Common myeloid progenitor, CD34-positive (primary cell): ENCODE measurements around the gene GNGT1.

Experiments
- CTCF ChIA-PET: fragments of 350-600 bp; sonication (Branson Sonifier 250); formaldehyde crosslinking; loops from one replicate; lab custom pipeline; 2021; ENCODE audit warnings: antibody characterized with exemption; lab: Charles Lee
- POLR2A ChIA-PET: fragments of 350-600 bp; sonication (Branson Sonifier 250); formaldehyde crosslinking; loops from one replicate; lab custom pipeline; 2021; ENCODE audit warnings: antibody characterized with exemption; lab: Charles Lee
- DNase-seq, 3 donors: peaks; one replicate each; pipeline versions ENCODE4 v3.0.0 to v3.0.0-alpha.2; 2013
- H3K27ac ChIP-seq, 2 experiments: 1 replicate in 1 of 2; 2 replicates in 1 of 2; pipeline ENCODE4 v1.7.0; 2013; ENCODE audit warnings: inconsistent platforms in 2 of 2, low read length in 2 of 2, mild to moderate bottlenecking in 2 of 2, low read depth in 1 of 2, moderate library complexity in 1 of 2; ENCODE audit not compliant: severe bottlenecking in 2 of 2, insufficient read depth in 1 of 2, poor library complexity in 1 of 2
- H3K27me3 ChIP-seq, 5 experiments: replicated peaks in 2 of 5; 1 replicate in 3 of 5; 2 replicates in 2 of 5; pipeline versions ENCODE4 v1.6.1 to v1.7.0; 2013; ENCODE audit warnings: low read length in 4 of 5, mild to moderate bottlenecking in 2 of 5, moderate library complexity in 2 of 5, inconsistent platforms in 1 of 5; ENCODE audit not compliant: insufficient read depth in 5 of 5, control insufficient read depth in 4 of 5
- H3K36me3 ChIP-seq, 4 experiments: 1 replicate in 2 of 4; 2 replicates in 2 of 4; pipeline versions ENCODE4 v1.6.1 to v1.7.0; 2013; ENCODE audit warnings: low read length in 3 of 4, control low read depth in 1 of 4, mild to moderate bottlenecking in 1 of 4; ENCODE audit not compliant: control insufficient read depth in 4 of 4, insufficient read depth in 4 of 4
- H3K4me1 ChIP-seq, 4 experiments: 1 replicate in 3 of 4; 2 replicates in 1 of 4; pipeline versions ENCODE4 v1.6.1 to v1.7.1; 2013; ENCODE audit warnings: low read length in 3 of 4, mild to moderate bottlenecking in 3 of 4, control low read depth in 1 of 4, inconsistent platforms in 1 of 4, moderate library complexity in 1 of 4; ENCODE audit not compliant: control insufficient read depth in 4 of 4, insufficient read depth in 4 of 4; ENCODE audit errors: control extremely low read depth in 1 of 4
- H3K4me3 ChIP-seq, 7 experiments: 1 replicate in 4 of 7; 2 replicates in 3 of 7; pipeline versions ENCODE4 v1.5.1 to v1.7.0; 2013; ENCODE audit warnings: mild to moderate bottlenecking in 7 of 7, low read length in 6 of 7, moderate library complexity in 6 of 7, inconsistent platforms in 2 of 7, low read depth in 2 of 7, control low read depth in 1 of 7; ENCODE audit not compliant: insufficient read depth in 4 of 7, control insufficient read depth in 1 of 7; ENCODE audit errors: extremely low read depth in 1 of 7
- H3K9me3 ChIP-seq, 5 experiments: 1 replicate in 4 of 5; 2 replicates in 1 of 5; pipeline versions ENCODE4 v1.6.1 to v1.7.1; 2013; ENCODE audit warnings: low read length in 4 of 5, mild to moderate bottlenecking in 2 of 5, inconsistent platforms in 1 of 5, low read depth in 1 of 5, moderate library complexity in 1 of 5; ENCODE audit not compliant: control insufficient read depth in 4 of 5, insufficient read depth in 2 of 5; ENCODE audit errors: control extremely low read depth in 1 of 5
- WGBS: methylation state at CpG from one replicate; pipeline ENCODE4 v1.1.5; 2013; ENCODE audit not compliant: insufficient coverage; 5-methylcytosine and 5-hydroxymethylcytosine counted together

The GNGT1 gene

DNA sequence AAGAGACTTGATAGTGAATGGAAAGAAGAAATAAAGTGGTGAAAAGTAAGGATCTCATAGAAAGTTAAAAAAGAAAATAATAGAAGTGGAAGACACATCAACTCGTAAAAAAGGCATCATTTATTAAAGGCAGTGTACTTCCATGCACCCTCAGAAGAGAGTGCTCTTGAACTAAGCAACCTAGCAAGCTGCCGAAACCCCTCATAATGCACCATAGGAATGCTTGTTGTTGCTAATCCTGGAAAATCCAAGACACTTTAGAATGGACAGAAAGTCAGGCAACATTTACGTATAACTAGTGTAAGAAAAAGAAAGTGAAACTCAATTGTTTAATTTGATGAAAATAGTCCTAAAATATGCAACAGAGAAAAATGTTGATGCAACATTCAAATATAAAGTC lies 28.6 kb upstream of the GNGT1 start:
- no peaks in the 10 kb centered on the region for H3K4me1 ChIP-seq
- peaks cover 0 to 5% (median 0%) of the 10 kb centered on the region in 5 experiments for H3K9me3 ChIP-seq
- H3K27ac ChIP-seq = no peak overlapping the region
- H3K36me3 ChIP-seq = no peaks in the 10 kb centered on the region
- CTCF ChIA-PET = no interaction called here
- DNase-seq = no peak
- peaks cover 0 to 9% (median 0%) of the 10 kb centered on the region in 5 experiments for H3K27me3 ChIP-seq
- no peak overlapping the region for H3K4me3 ChIP-seq
- POLR2A ChIA-PET = no interaction called here
- 100% methylated on average over 1 of the region's 3 CpGs for WGBS

DNA sequence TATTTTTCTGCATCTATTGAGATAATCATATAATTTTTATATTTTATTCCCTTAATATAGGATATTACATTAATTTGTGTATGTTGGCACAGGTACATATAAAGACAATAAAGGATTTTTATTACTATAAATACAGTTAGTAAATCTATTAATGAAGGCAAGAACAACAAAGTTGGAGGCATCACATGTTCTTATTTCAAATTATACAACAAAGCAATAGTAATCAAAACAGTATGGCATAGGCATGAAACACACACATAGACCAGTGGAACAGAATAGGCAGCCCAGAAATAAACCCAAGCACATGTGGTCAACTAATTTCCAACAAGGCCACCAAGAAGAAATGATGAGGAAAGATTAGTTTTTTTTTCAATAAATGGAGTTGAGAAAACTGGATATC lies 27.0 kb upstream of the GNGT1 start:
- no peaks in the 10 kb centered on the region for H3K4me1 ChIP-seq
- ChIA-PET POLR2A (no interaction called here), CTCF (no interaction called here)
- H3K4me3 ChIP-seq = no peak overlapping the region
- no peak for DNase-seq
- peaks cover 0 to 5% (median 0%) of the 10 kb centered on the region in 5 experiments for H3K9me3 ChIP-seq
- H3K27ac ChIP-seq = no peak overlapping the region
- no peaks in the 10 kb centered on the region for H3K36me3 ChIP-seq
- H3K27me3 ChIP-seq = peaks cover 0 to 19% (median 0%) of the 10 kb centered on the region in 5 experiments

DNA sequence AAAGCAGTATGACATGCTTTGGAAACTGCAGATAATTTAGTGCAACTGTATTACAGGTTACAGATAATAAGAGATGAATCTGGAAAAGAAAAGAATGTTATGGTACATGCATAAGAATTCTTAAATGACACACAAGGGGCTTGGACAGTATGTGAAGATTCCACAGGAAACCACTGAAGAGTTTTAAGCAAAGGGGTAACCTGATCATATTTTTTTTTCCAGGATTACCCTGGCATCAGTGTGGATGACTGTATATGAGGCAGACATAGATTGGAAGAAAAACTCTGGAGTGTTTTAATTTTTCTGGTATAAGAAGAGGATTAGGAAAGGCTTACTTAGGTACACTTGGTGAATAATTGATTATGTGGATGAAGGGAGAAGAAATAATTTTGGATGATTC lies 23.9 kb upstream of the GNGT1 start:
- no peak for DNase-seq
- Histone ChIP-seq H3K9me3 (peaks cover 0 to 3% (median 0%) of the 10 kb centered on the region in 5 experiments), H3K4me1 (no peaks in the 10 kb centered on the region), H3K36me3 (no peaks in the 10 kb centered on the region), H3K27ac (no peak overlapping the region), H3K27me3 (peaks cover 0 to 40% (median 7%) of the 10 kb centered on the region in 5 experiments), H3K4me3 (no peak overlapping the region)
- ChIA-PET CTCF (no interaction called here), POLR2A (no interaction called here)

DNA sequence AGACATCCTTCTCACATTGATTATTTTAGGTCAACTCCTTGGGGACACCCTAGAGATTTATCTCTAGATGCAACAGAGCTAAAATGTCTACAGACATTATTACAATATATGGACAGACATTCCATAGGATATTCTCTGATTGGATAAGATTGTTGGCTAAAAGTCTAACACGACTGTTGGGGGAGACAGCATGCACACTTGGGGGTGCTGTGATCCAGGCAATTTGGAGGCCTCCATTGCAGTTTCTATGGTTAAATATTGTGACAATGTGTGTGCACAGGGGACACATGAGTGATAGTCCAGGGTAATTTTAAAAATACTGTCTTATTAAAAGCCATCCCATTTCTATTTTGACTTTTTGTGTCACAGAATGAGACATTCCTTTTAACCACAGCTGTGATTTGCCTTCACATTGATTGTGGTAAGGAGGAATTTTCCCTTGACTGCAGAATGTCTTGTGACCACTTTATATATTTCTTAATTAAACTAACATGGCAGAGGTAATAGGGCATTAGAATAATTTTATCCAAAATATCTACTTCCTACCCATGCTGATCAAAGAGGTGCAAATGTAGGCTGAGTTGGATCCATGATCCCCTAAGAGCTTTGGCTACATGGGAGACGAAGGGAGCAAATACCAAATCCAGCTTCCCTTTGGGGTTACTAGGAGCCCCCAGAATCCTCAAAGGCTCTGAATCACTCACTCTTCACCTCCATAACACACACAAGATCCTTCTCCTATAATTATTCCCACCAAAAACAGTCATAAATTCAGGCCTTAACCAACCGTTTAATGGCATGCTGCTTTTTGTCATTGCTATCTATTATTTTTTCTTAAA lies 23.1 kb upstream of the GNGT1 start:
- H3K36me3 ChIP-seq = no peaks in the 10 kb centered on the region
- H3K4me1 ChIP-seq = no peaks in the 10 kb centered on the region
- peaks cover 0 to 3% (median 0%) of the 10 kb centered on the region in 5 experiments for H3K9me3 ChIP-seq
- H3K27ac ChIP-seq = no peak overlapping the region
- H3K4me3 ChIP-seq = no peak overlapping the region
- DNase-seq = no peak
- WGBS = 100% methylated on average over 1 of the region's 3 CpGs
- CTCF ChIA-PET = no interaction called here
- POLR2A ChIA-PET = no interaction called here
- H3K27me3 ChIP-seq = peaks cover 0 to 46% (median 14%) of the 10 kb centered on the region in 5 experiments

DNA sequence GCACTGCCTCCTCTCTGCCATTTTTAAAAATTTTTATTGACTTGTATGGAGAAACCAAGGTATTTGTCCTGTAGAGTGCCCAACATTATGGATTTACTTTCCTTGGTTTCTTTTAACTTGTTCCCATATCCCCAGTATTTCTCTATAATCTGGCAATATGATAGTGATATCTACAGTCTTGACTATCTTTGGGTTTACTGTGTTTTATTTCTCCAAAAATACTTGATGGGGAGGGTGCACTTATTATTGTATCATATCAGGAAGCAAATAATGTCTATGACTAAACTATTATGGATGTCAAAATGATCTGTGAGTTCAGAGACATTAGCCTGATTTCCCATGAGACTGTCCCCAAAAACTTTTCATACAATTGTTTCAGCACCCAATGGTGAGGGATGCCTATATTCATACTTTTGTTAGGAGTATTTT lies 22.4 kb upstream of the GNGT1 start:
- no peak for DNase-seq
- ChIA-PET POLR2A (no interaction called here), CTCF (no interaction called here)
- H3K27me3 ChIP-seq = peaks cover 0 to 50% (median 14%) of the 10 kb centered on the region in 5 experiments
- no peaks in the 10 kb centered on the region for H3K4me1 ChIP-seq
- no peaks in the 10 kb centered on the region for H3K36me3 ChIP-seq
- H3K4me3 ChIP-seq = no peak overlapping the region
- peaks cover 0 to 3% (median 0%) of the 10 kb centered on the region in 5 experiments for H3K9me3 ChIP-seq
- no peak overlapping the region for H3K27ac ChIP-seq

DNA sequence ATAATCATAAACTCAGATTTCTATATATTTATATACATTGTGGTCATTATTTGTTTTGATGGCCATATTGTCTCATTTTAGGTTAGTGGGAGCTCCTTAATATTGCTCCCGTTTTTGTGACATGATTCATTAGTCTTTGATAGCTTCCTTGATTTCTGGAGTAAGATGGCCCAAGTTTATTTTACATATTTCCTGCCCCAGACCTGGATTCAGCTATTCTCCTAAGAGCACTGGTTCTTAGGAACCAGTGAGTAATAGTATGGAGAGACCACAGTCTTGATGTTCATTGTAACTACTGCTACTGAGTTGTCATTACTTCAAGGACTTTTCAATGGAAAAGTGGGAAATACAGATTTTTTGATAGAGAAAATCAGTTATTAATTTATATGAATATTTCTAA lies 21.8 kb upstream of the GNGT1 start:
- H3K4me3 ChIP-seq = no peak overlapping the region
- H3K27me3 ChIP-seq = peaks cover 0 to 56% (median 16%) of the 10 kb centered on the region in 5 experiments
- H3K4me1 ChIP-seq = peaks cover 0 to under 1% (median 0%) of the 10 kb centered on the region in 4 experiments
- WGBS = no CpG with 5 or more reads among the region's 1 CpG
- H3K36me3 ChIP-seq = no peaks in the 10 kb centered on the region
- no peak for DNase-seq
- ChIA-PET POLR2A (no interaction called here), CTCF (no interaction called here)
- peaks cover 0 to 3% (median 0%) of the 10 kb centered on the region in 5 experiments for H3K9me3 ChIP-seq
- H3K27ac ChIP-seq = no peak overlapping the region

DNA sequence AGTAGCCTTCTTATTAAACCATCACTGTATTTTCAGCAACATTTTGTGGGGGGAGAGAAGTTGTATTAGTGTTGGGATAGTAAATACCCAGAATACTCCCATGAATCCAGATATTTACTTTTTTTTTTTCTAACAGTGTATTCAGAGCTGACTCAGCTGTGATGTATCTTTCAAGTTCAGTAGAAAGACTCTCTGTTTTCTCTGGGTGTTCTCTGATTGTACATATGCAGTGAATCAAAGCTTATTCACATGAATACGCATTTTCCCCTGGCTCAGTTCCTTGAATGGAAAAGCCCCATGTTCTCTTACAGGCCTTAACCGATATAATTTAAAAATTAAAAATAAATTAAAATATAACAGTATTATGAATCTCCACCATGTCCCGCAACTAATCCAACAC lies 17.1 kb upstream of the GNGT1 start:
- POLR2A ChIA-PET = no interaction called here
- Histone ChIP-seq H3K9me3 (no peaks in the 10 kb centered on the region), H3K27ac (no peak overlapping the region), H3K4me3 (no peak overlapping the region), H3K27me3 (peaks cover 0 to 83% (median 49%) of the 10 kb centered on the region in 5 experiments), H3K4me1 (peaks cover 3 to 13% (median 13%) of the 10 kb centered on the region in 4 experiments), H3K36me3 (no peaks in the 10 kb centered on the region)
- DNase-seq = no peak
- no CpG with 5 or more reads among the region's 3 CpGs for WGBS
- CTCF ChIA-PET = interaction anchor here (1.0 to 1.2 kb wide), 3 partner anchors 14 to 198 kb away, joined by 3 read pairs; no protein-coding TSS in a partner anchor
